ENCODE results near the gene RALGDS.
"Not testable (repeated sequence)": the region's sequence is repeated elsewhere in the genome, so short reads cannot be mapped to it uniquely, and the experiment has no call there.

The RALGDS gene

DNA sequence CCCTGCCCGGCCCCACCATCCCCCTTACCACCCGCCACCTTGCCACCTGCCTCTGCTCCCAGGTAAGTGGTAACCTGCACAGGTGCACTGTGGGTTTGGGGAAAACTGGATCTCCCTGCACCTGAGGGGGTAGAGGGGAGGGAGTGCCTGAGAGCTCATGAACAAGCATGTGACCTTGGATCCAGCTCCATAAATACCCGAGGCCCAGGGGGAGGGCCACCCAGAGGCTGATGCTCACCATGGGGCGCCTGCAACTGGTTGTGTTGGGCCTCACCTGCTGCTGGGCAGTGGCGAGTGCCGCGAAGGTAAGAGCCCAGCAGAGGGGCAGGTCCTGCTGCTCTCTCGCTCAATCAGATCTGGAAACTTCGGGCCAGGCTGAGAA lies 59.3 kb downstream of the RALGDS start, which contains the start of gene CEL:
CEL (plus strand) TSS at position 218 of the 382 bp plus-strand sequence; CDS start at position 240, 22 bp downstream.
- not testable (repeated sequence) for H4K8ac ChIP-seq (ENCODE audit: low read length); H3K14ac ChIP-seq (ENCODE audit: low read length in 2 of 2); DNase-seq; H2AFZ ChIP-seq (ENCODE audit: low read depth, low read length); H3K27me3 ChIP-seq (ENCODE audit: control insufficient read depth in 1 of 2, insufficient read depth in 1 of 2, low read length in 2 of 2); H3K79me1 ChIP-seq (replicated peaks; ENCODE audit: low read length, poor library complexity, severe bottlenecking); H2BK120ac ChIP-seq (ENCODE audit: low read depth, low read length); H2BK5ac ChIP-seq (ENCODE audit: low read depth, low read length, poor library complexity, severe bottlenecking); H3K9me3 ChIP-seq (ENCODE audit: control insufficient read depth, low read length); H2BK12ac ChIP-seq (ENCODE audit: low read length in 2 of 2); H3K4me2 ChIP-seq (ENCODE audit: low read length, poor library complexity, severe bottlenecking); H2BK15ac ChIP-seq (ENCODE audit: low read depth, poor library complexity, severe bottlenecking); H3K4ac ChIP-seq (ENCODE audit: low read depth in 1 of 2, low read length in 2 of 2); H3K27ac ChIP-seq (ENCODE audit: low read length, poor library complexity, severe bottlenecking); H3K4me3 ChIP-seq (ENCODE audit: insufficient read depth in 1 of 2, low read depth in 1 of 2, low read length in 2 of 2); H3K23ac ChIP-seq (ENCODE audit: low read length in 2 of 2)
- Histone ChIP-seq H3K36me3 (ENCODE audit: control insufficient read depth in 1 of 2, insufficient read depth in 2 of 2, low read depth in 1 of 2, low read length in 2 of 2) (peaks cover 19 to 49% of the 10 kb centered on the region in 2 experiments), H3K18ac (ENCODE audit: low read depth in 1 of 2, low read length in 2 of 2) (peak within 1 kb of the TSS; percentile 2 to 49), H3K9ac (ENCODE audit: low read length) (peak within 1 kb of the TSS; percentile 48), H3K4me1 (ENCODE audit: control insufficient read depth, insufficient read depth, low read depth, low read length) (peaks cover 20% of the 10 kb centered on the region), H4K91ac (ENCODE audit: low read length) (peak within 1 kb of the TSS; percentile 12), H2AK5ac (ENCODE audit: low read length, severe bottlenecking) (peak within 1 kb of the TSS; percentile 68)
- 88% methylated on average over 2 of the region's 9 CpGs for WGBS

DNA sequence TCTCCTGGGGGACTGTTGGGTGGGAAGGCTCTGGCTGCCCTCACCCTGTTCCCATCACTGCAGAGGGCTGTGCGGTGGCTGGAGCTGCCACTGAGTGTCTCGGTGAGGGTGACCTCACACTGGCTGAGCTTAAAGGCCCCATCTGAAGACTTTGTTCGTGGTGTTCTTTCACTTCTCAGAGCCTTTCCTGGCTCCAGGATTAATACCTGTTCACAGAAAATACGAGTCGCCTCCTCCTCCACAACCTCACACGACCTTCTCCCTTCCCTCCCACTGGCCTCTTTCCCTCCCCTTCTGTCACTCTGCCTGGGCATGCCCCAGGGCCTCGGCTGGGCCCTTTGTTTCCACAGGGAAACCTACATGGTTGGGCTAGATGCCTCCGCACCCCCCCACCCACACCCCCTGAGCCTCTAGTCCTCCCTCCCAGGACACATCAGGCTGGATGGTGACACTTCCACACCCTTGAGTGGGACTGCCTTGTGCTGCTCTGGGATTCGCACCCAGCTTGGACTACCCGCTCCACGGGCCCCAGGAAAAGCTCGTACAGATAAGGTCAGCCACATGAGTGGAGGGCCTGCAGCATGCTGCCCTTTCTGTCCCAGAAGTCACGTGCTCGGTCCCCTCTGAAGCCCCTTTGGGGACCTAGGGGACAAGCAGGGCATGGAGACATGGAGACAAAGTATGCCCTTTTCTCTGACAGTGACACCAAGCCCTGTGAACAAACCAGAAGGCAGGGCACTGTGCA lies 59.8 kb downstream of the RALGDS start:
- DNase-seq, result peak; percentile 12
- peak overlapping the region; percentile 12 for H4K91ac ChIP-seq (ENCODE audit: low read length)
- not testable (repeated sequence) for H3K14ac ChIP-seq (ENCODE audit: low read length in 2 of 2); H4K8ac ChIP-seq (ENCODE audit: low read length); H3K27me3 ChIP-seq (ENCODE audit: control insufficient read depth in 1 of 2, insufficient read depth in 1 of 2, low read length in 2 of 2); H3K23ac ChIP-seq (ENCODE audit: low read length in 2 of 2); H2BK5ac ChIP-seq (ENCODE audit: low read depth, low read length, poor library complexity, severe bottlenecking); H3K4me2 ChIP-seq (ENCODE audit: low read length, poor library complexity, severe bottlenecking); H3K4ac ChIP-seq (ENCODE audit: low read depth in 1 of 2, low read length in 2 of 2); H3K9me3 ChIP-seq (ENCODE audit: control insufficient read depth, low read length); H3K4me3 ChIP-seq (ENCODE audit: insufficient read depth in 1 of 2, low read depth in 1 of 2, low read length in 2 of 2); H2BK12ac ChIP-seq (ENCODE audit: low read length in 2 of 2); H3K79me1 ChIP-seq (replicated peaks; ENCODE audit: low read length, poor library complexity, severe bottlenecking); H3K27ac ChIP-seq (ENCODE audit: low read length, poor library complexity, severe bottlenecking); H2BK15ac ChIP-seq (ENCODE audit: low read depth, poor library complexity, severe bottlenecking); H2AFZ ChIP-seq (ENCODE audit: low read depth, low read length); H2BK120ac ChIP-seq (ENCODE audit: low read depth, low read length)
- peaks cover 20% of the 10 kb centered on the region for H3K4me1 ChIP-seq (ENCODE audit: control insufficient read depth, insufficient read depth, low read depth, low read length)
- H3K9ac ChIP-seq (ENCODE audit: low read length), result peak overlapping the region; percentile 48
- 75% methylated on average over 12 of the region's 14 CpGs for WGBS
- peak overlapping the region; percentile 68 for H2AK5ac ChIP-seq (ENCODE audit: low read length, severe bottlenecking)
- peak overlapping the region; percentile 2 to 49 for H3K18ac ChIP-seq (ENCODE audit: low read depth in 1 of 2, low read length in 2 of 2)
- H3K36me3 ChIP-seq (ENCODE audit: control insufficient read depth in 1 of 2, insufficient read depth in 2 of 2, low read depth in 1 of 2, low read length in 2 of 2), result peaks cover 24 to 50% of the 10 kb centered on the region in 2 experiments

DNA sequence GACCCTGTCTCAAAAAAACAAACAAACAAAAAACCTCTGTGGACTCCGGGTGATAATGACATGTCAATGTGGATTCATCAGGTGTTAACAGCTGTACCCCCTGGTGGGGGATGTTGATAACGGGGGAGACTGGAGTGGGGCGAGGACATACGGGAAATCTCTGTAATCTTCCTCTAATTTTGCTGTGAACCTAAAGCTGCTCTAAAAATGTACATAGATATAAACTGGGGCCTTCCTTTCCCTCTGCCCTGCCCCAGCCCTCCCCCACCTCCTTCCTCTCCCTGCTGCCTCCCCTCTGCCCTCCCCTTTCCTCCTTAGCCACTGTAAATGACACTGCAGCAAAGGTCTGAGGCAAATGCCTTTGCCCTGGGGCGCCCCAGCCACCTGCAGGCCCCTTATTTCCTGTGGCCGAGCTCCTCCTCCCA lies 60.6 kb downstream of the RALGDS start:
- Histone ChIP-seq H3K4ac (ENCODE audit: low read depth in 1 of 2, low read length in 2 of 2) (no peak overlapping the region), H3K79me1 (replicated peaks; ENCODE audit: low read length, poor library complexity, severe bottlenecking) (no peaks in the 10 kb centered on the region), H2AK5ac (ENCODE audit: low read length, severe bottlenecking) (no peak overlapping the region), H3K14ac (ENCODE audit: low read length in 2 of 2) (no peak overlapping the region), H2BK120ac (ENCODE audit: low read depth, low read length) (no peak overlapping the region), H3K4me1 (ENCODE audit: control insufficient read depth, insufficient read depth, low read depth, low read length) (peaks cover 27% of the 10 kb centered on the region), H3K18ac (ENCODE audit: low read depth in 1 of 2, low read length in 2 of 2) (no peak overlapping the region), H3K4me3 (ENCODE audit: insufficient read depth in 1 of 2, low read depth in 1 of 2, low read length in 2 of 2) (no peak overlapping the region), H2BK12ac (ENCODE audit: low read length in 2 of 2) (no peak overlapping the region), H3K4me2 (ENCODE audit: low read length, poor library complexity, severe bottlenecking) (no peak overlapping the region), H3K9ac (ENCODE audit: low read length) (no peak overlapping the region), H3K23ac (ENCODE audit: low read length in 2 of 2) (no peak overlapping the region), H4K91ac (ENCODE audit: low read length) (no peak overlapping the region), H2BK15ac (ENCODE audit: low read depth, poor library complexity, severe bottlenecking) (no peak overlapping the region), H3K36me3 (ENCODE audit: control insufficient read depth in 1 of 2, insufficient read depth in 2 of 2, low read depth in 1 of 2, low read length in 2 of 2) (peaks cover 32 to 49% of the 10 kb centered on the region in 2 experiments), H3K27ac (ENCODE audit: low read length, poor library complexity, severe bottlenecking) (no peak overlapping the region), H3K27me3 (ENCODE audit: control insufficient read depth in 1 of 2, insufficient read depth in 1 of 2, low read length in 2 of 2) (no peaks in the 10 kb centered on the region), H2BK5ac (ENCODE audit: low read depth, low read length, poor library complexity, severe bottlenecking) (no peak overlapping the region), H2AFZ (ENCODE audit: low read depth, low read length) (no peak overlapping the region), H3K9me3 (ENCODE audit: control insufficient read depth, low read length) (no peaks in the 10 kb centered on the region), H4K8ac (ENCODE audit: low read length) (no peak overlapping the region)
- no peak for DNase-seq
- WGBS, result 0% methylated on average over 1 of the region's 6 CpGs

DNA sequence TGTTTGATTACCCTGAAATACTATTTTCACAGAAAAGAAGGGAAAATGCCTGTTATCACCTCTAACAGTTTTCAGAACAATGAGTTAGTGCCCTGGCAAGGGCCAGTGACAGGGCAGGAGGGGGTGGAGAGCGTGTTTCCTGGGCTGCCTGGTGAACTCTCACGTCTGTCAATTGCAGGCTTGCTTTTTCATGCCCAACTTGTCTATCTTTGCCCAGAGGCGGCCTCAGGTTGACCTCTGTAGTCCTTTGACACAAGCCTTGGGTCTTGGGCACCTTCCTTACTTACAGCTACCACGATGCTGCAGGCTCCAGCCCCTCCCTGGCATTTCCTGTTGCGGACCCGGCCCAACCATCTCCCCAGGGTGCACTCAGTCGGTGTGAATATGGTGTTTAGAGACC lies 61.4 kb downstream of the RALGDS start:
- Histone ChIP-seq H2BK120ac (ENCODE audit: low read depth, low read length) (no peak overlapping the region), H2BK12ac (ENCODE audit: low read length in 2 of 2) (no peak overlapping the region), H3K36me3 (ENCODE audit: control insufficient read depth in 1 of 2, insufficient read depth in 2 of 2, low read depth in 1 of 2, low read length in 2 of 2) (peaks cover 40 to 48% of the 10 kb centered on the region in 2 experiments), H3K4ac (ENCODE audit: low read depth in 1 of 2, low read length in 2 of 2) (no peak overlapping the region), H2BK5ac (ENCODE audit: low read depth, low read length, poor library complexity, severe bottlenecking) (no peak overlapping the region), H2AK5ac (ENCODE audit: low read length, severe bottlenecking) (peak overlapping the region; percentile 47), H2BK15ac (ENCODE audit: low read depth, poor library complexity, severe bottlenecking) (no peak overlapping the region), H3K4me3 (ENCODE audit: insufficient read depth in 1 of 2, low read depth in 1 of 2, low read length in 2 of 2) (no peak overlapping the region), H2AFZ (ENCODE audit: low read depth, low read length) (no peak overlapping the region), H3K18ac (ENCODE audit: low read depth in 1 of 2, low read length in 2 of 2) (no peak overlapping the region), H4K91ac (ENCODE audit: low read length) (no peak overlapping the region), H3K4me1 (ENCODE audit: control insufficient read depth, insufficient read depth, low read depth, low read length) (peaks cover 35% of the 10 kb centered on the region), H3K23ac (ENCODE audit: low read length in 2 of 2) (no peak overlapping the region), H3K4me2 (ENCODE audit: low read length, poor library complexity, severe bottlenecking) (no peak overlapping the region), H3K14ac (ENCODE audit: low read length in 2 of 2) (no peak overlapping the region), H3K79me1 (replicated peaks; ENCODE audit: low read length, poor library complexity, severe bottlenecking) (no peaks in the 10 kb centered on the region), H3K27ac (ENCODE audit: low read length, poor library complexity, severe bottlenecking) (no peak overlapping the region), H4K8ac (ENCODE audit: low read length) (no peak overlapping the region), H3K9ac (ENCODE audit: low read length) (no peak overlapping the region), H3K9me3 (ENCODE audit: control insufficient read depth, low read length) (no peaks in the 10 kb centered on the region), H3K27me3 (ENCODE audit: control insufficient read depth in 1 of 2, insufficient read depth in 1 of 2, low read length in 2 of 2) (no peaks in the 10 kb centered on the region)
- DNase-seq, result no peak
- WGBS, result 51% methylated on average over 7 of the region's 7 CpGs

All from mesenchymal stem cell (in vitro differentiated cells and primary cell).